Stimulated activated CD8-positive, alpha-beta memory T cell treated with anti-CD3 and anti-CD28 coated beads, Interleukin-15, amount 100 ng/mL, for 24 hours (primary cell): ENCODE measurements around the gene FAM193A.
"Not testable (repeated sequence)": the region's sequence is repeated elsewhere in the genome, so short reads cannot be mapped to it uniquely, and the experiment has no call there.

Source experiments
- DNase-seq: peaks from one replicate; pipeline ENCODE4 v3.0.0-alpha.2; 2020; ENCODE audit warnings: low read depth

Gene FAM193A

GRCh38 chr4:2691313-2691712 is 154.9 kb downstream of the FAM193A start:
- DNase-seq: no peak

- no peak for DNase-seq
Measured at GRCh38 chr4:2691952-2692435, 155.5 kb downstream of the FAM193A start.

- no peak for DNase-seq
Measured at GRCh38 chr4:2694691-2695090, 158.2 kb downstream of the FAM193A start.

GRCh38 chr4:2695346-2696060 is 159.1 kb downstream of the FAM193A start:
- DNase-seq: no peak

- no peak for DNase-seq
Measured at GRCh38 chr4:2696423-2696822, 160.0 kb downstream of the FAM193A start.

GRCh38 chr4:2697995-2698414 is 161.6 kb downstream of the FAM193A start:
- DNase-seq: no peak

GRCh38 chr4:2698504-2698903 is 162.1 kb downstream of the FAM193A start:
- DNase-seq: no peak

GRCh38 chr4:2698951-2699505 is 162.6 kb downstream of the FAM193A start:
- DNase-seq: no peak

- no peak for DNase-seq
Measured at GRCh38 chr4:2699534-2699933, 163.1 kb downstream of the FAM193A start.

- no peak for DNase-seq
Measured at GRCh38 chr4:2700031-2700430, 163.6 kb downstream of the FAM193A start.

- DNase-seq: no peak
Measured at GRCh38 chr4:2702361-2702760, 165.9 kb downstream of the FAM193A start.

GRCh38 chr4:2702770-2703169 is 166.3 kb downstream of the FAM193A start:
- no peak for DNase-seq

- DNase-seq: no peak
Measured at GRCh38 chr4:2712261-2712842, 175.9 kb downstream of the FAM193A start.

- no peak for DNase-seq
Measured at GRCh38 chr4:2713337-2713736, 176.9 kb downstream of the FAM193A start.

GRCh38 chr4:2714061-2714770 is 177.8 kb downstream of the FAM193A start:
- no peak for DNase-seq

- DNase-seq: no peak
Measured at GRCh38 chr4:2714918-2715317, 178.5 kb downstream of the FAM193A start.

GRCh38 chr4:2715426-2715825 is 179.0 kb downstream of the FAM193A start:
- DNase-seq: no peak

GRCh38 chr4:2716236-2716635 is 179.8 kb downstream of the FAM193A start:
- DNase-seq: no peak

- DNase-seq: no peak
Measured at GRCh38 chr4:2721586-2721985, 185.1 kb downstream of the FAM193A start.

- no peak for DNase-seq
Measured at GRCh38 chr4:2722033-2722432, 185.6 kb downstream of the FAM193A start.

- no peak for DNase-seq
Measured at GRCh38 chr4:2723751-2724150, 187.3 kb downstream of the FAM193A start.

- no peak for DNase-seq
Measured at GRCh38 chr4:2725380-2725779, 188.9 kb downstream of the FAM193A start.

GRCh38 chr4:2726881-2727280 is 190.4 kb downstream of the FAM193A start:
- not testable (repeated sequence) for DNase-seq
